ENCODE results near the gene ATP2A1.

GRCh38 chr16:28844226-28844885, 33.9 kb upstream of the ATP2A1 start:
- no peak for TF ChIP-seq CTCF (IDR thresholded peaks at IDR 0.05)
- TF ChIP-seq POLR2A (IDR thresholded peaks at IDR 0.05): no peak

All from uterus (tissue), 2 donors.